ENCODE data around the gene SKIL. TPM values are rescaled to one million over a fixed set of nuclear protein-coding genes. Genes with fewer than 3 reads are reported as not detected.

SKIL gene
- total RNA-seq, 1 donor from 2014 or later: 134 TPM

DNA sequence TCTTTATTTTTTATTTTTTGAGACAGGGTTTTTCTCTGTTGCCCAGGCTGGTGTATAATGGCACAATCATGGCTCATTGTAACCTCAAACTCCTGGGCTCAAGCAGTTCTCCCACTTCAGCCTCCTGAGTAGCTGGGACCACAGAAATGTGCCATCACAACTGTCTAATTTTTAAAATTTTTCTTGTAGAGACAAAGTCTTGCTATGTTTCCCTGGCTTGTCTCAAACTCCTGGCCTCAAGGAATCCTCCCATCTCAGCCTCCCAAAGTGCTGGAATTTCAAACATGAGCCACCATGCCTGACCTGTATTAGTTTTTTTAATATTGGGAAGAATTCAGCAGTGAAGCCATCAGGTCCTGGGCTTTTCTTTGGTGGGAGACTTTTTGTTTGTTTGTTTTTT lies 47.6 kb downstream of the SKIL start:
- DNase-seq: no peak

DNA sequence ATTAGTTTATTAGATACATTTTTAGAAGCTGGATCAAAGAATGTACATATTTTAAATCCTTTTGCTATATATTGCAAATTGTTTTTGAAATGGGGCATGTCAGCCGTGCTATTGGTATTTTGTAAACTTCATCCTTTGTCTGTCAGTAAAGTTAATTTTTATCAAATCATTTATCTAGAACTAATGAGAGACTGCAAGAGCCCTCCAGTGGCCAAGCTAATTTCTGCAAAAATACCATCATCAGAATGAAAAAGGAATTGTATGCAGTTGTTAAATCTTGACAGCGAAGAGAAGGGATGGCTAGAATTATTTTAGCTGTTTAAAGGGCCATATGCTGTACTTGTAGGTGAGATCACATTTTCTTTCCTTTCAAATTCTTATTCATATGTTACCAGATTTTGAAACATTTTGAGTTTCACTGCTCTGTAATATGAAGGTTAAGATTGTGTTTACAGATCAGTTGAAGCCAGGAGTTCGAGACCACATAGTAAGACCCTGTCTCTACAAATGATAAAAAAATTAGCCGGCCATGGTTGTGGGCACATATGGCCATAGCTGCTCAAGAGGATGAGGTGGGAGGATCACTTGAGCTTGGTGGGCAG lies 53.0 kb downstream of the SKIL start:
- no peak for DNase-seq

DNA sequence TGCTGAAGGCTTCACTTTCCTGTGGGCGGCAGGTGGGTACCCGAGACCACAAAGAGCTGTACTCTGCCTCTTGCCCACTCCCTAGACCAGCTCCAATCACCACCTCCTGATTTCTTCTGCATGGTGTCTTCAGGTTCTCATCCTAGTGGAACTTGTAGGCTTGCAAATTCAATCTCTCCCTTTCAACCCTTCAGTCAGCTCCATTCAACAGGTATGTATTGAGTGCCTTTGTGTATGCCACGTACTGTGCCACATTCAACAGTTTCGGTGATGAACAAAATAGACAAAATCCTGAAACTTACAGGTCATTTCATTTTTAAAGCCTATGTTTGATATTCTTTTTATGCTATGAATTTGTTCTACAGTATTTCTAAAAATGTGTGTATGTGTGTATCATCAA lies 55.8 kb downstream of the SKIL start:
- DNase-seq: no peak

DNA sequence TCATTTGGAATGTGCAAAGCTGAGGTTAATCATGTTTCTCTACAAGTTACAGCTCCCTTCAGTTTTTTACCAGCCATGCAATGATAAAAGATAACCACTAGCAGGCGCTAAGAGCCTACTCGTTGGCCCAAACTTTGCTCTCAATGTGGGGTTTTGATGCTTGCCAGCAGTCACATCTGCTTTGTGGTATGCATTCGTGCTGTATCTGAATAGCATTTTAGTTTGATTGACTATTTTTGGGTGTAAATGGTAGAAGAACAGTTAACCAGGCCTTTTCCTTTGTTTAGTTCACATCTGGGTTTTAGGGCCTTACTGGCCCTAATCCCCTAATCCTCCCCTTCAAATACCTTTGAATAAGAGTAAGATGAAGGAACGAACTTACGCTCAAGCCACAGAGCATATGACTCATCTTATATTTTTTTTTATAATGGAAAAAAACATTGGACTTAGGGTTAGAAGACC lies 56.7 kb downstream of the SKIL start:
- peak; percentile 35 for DNase-seq

DNA sequence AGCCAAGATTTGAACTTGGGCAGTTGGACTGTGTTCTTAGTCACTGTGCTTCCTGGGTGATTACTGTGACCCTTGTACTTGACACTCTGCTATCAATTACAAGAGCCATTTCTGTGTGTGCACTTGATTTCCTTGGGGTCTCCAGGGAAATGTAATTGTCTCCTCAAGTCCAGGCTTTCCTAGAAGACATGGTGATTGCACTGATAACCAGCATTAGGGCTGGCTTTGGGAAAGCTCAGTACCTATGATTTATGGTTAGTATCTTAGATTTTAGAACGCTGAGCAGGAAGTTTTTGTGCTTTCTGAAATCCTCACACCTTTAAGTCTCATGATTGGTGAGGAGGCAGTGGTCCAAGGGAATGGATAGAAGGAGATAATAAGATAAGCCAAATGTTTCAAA lies 59.6 kb downstream of the SKIL start:
- no peak for DNase-seq

DNA sequence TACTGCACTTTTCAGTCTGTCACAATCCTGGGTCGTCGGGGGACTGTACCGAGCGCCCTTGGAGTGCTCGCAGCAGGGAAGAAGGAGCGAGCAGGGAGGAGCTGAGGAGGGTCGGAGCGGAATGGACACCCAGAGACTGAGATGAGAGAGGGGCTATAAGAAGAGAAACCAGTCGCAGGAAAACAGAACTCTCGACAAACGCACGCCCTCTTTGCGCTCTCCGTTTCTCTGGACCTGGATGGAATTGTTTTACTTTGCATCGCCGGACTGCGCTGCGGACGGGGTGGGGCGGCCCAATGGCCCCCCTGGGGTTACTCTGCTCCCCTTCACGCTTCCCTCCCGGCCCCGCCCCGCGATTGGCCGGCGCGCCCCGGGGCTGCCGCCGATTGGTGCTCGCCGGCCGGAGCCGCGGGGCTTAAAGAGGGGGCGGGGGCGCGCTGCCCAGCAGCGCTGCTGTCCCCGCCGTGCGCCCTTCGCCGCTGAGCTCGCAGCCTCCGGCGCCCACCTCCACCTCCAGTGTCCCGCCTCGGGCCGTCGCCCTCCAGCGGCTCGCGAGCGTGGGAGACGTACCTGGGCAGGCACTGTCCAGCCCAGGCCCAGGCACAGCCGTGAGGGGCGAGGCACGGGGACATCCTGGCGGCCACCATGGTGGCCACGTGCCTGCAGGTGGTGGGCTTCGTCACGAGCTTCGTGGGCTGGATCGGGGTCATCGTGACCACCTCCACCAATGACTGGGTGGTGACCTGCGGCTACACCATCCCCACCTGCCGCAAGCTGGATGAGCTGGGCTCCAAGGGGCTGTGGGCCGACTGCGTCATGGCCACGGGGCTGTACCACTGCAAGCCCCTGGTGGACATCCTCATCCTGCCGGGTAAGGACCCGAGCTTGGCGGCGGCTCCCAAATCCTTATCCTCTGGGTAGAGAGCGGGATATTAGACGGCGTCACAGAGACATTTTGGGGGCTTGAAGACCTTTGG lies 61.2 kb downstream of the SKIL start, which contains the start of gene CLDN11:
CLDN11 (plus strand) TSS at position 447 of the 977 bp plus-strand sequence; CDS start at position 646, 199 bp downstream.
- peak; percentile 52 for DNase-seq

DNA sequence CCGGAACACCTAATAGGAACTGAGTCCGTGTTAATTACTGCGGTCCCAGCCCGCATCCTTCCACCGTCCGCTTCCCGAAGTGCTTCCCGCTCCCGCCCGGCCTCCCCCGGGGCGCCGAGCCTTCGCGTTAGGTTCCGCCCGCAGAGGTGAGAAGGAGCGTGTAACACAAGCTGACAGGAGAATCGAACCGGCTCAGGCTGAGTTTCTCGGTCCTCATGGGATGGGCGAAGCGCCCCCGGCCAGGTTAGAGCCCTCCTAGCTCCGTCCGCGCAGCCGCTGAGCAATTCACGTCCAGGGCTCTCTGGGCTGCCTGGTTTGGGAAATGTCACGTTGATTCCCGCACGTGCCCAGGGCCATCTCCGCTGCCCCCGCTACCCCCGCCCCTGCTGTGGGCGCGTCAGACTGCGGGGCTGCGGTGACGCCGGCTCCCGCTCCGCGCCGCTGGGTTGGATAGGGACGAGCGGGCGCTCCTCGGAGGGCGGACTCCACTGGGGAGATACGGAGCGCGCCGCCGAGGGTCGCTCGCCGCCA lies 62.1 kb downstream of the SKIL start:
- peak; percentile 35 for DNase-seq

DNA sequence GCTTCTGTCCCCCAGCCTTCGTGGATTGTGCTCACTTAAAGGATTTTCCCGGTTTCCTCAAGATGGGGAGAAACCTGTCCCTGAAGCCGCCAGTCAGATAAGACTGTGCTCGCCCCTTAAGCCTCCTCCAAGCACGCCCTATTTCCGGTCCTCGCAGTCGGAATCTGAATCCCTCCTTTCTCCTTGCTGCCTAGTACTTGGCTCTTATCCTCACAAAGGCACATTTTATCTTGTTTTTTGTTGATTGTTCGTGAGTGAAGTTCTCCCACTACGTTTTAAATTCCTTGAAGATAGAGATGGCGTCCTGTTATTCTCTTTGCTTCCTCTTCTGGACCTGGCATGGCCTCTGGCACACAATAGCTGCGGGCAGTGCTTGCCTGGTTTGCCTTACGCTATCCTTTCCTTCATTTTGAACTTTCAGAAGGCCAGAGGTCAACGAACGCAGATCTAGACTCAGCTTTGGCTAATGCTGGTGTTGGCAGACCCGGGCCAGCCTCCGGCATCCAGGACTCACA lies 62.8 kb downstream of the SKIL start:
- no peak for DNase-seq

DNA sequence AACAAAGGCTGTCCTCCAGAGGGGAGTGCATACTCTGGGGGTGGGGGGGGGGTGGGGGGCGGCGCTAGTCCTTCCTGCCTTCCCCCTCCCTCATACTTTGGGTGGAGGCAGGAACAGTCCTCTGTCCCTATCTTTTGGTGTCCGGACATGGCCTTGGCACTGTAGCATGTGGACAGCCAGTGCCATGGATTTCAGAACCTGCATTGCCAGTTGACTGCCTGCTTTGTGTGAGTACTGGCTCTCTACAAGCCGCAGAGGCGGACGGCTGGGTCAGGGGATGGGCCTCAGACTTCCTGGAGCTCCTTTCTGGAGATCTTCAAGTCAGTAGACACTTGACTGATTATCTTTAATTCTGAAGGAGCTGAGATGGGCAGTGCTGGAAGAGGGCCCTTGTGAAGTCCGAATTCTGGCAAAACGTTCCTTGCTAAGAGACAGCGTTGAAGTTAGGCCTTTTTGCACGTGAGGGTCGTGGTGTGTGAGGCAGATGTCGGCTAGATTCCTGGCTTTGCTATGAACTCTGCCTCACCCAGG lies 63.7 kb downstream of the SKIL start:
- DNase-seq: peak; percentile 64

DNA sequence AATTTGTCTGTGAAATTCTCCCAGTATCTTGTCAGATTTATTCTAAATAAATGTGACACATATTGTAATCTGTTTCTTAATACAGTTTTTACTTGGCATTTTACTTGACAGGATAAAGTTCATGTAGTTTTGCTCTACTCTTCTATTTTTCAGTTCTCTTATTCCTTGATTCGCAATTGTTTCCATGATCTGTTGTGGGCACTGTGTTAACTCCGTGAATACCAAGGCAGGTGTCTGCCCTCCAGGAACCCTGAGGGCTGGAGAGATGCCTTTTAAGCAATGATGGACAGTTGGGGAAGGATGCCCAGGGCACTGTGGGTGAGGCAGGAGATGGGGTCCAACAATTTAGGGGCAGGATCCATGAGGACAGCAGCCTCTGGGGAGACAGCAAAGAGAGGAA lies 64.2 kb downstream of the SKIL start:
- no peak for DNase-seq

DNA sequence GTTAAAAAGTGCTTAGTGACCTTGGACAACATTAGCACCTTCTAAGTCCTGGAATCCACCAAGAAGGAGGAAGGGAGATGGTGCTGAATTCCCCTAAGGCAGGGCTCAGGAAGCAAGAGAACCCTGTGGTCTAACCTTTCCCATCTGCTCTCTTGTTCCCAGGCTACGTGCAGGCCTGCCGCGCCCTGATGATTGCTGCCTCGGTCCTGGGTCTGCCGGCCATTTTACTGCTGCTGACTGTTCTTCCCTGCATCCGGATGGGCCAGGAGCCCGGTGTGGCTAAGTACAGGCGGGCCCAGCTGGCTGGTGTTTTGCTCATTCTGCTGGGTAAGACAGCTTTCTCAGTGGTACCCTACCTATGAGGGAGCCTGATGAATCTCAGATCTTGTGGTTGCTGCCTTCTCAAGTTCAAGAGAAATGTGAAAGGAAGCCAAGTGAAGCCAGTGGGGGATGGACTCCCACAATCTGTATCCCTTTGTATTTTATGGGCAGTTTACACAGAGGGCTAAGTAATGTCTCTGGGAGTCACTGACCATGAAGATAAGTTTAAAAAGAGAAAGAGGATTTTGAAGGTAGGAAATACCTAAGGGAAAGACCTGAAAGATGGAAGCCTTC lies 65.6 kb downstream of the SKIL start:
- DNase-seq: no peak

DNA sequence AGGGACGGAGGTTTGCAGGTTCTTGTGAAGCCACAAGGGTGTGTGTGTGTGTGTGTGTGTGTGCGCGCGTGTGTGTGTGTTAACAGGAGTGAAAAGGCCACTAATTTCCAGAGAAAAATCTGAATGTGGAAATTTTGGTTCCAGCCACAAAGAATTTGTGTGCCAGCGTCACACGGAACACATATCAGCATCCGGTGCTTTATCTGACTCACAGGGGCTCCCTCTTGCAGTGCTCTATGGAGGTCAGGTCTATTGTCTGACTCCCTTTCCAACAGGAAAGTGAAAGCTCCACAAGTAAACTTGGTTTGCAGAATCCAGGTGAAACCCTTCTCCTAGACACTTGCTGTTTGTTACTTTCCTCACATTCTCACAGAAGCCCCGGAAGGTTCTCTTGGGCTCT lies 67.4 kb downstream of the SKIL start:
- no peak for DNase-seq

DNA sequence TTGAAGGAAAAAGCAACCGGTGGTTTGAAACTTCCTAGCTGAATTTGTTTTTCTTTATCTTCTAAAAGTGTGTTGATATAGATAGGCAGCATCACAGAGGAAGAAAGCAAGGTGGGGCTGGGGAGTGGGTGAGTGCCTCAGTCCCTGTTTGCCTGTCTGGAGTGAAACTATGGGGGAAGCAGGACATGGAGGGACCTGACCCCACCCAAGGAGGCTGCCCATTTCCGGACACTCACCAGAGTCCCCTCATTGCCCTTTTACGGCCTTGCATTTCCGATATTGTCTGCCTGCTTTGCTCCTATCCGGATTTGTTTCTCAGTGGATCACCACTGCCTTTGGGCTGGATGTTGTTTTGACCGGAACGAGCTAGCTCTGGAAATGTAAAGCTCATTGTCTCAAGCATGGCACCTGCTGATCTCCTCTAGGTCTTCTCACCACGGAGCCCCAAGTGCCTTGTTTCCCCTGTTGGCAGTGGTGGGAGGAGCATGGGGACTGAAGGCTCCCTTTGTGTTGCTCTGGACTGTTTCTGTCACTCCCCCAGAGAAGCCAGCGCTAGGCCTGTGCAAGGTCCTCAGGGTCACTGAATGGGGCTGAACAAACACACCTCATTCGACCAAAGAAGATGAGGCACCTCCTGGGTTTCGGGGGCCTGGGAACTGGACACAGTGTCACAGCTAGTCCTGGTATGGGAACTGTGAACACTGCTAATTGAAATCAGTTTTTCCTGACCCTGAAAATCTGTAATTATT lies 68.2 kb downstream of the SKIL start:
- peak; percentile 64 for DNase-seq

DNA sequence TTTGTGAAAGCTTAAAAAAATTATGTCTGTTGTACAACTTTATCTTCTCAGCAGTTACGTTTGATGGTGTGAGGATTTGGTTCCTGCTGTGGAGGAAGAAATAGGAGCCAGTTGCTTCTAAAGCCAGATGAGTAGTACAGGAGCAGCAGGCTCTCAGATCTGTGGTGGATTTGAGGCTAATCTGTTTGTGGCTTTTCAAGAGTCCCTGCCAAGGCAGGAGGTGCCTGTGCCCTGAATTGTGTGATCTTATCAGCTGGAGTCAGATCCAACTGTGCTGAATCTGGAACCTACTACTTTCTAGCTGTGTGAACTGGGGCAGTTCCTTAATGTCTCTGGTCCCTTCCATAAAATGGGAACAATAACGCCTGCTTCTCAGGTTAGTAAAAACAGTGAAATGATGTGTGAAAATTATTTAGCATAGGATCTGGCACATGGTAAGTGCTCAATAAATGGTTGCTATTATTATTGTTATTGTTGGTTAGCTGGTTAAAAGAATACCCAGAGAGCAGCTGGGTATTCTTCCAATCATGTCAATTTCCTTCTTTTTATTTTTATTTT lies 68.8 kb downstream of the SKIL start:
- DNase-seq: no peak

DNA sequence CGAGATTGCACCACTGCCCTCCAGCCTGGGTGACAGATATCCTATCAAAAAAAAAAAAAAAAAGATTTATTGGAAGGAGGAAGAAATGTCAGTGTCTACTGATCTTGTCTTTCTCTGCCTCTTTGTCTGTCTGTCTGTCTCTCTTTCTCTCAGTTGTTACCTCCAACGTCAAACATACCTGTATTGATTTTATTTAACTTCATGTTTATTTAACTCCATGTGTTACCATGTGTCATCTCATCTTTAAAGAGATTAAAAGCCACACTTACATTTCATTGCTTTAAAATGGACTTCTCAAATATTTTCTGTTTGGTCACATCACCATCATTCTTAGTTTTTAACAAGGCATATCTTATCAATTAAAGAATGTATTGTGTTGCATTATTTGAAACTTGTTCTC lies 70.6 kb downstream of the SKIL start:
- no peak for DNase-seq

DNA sequence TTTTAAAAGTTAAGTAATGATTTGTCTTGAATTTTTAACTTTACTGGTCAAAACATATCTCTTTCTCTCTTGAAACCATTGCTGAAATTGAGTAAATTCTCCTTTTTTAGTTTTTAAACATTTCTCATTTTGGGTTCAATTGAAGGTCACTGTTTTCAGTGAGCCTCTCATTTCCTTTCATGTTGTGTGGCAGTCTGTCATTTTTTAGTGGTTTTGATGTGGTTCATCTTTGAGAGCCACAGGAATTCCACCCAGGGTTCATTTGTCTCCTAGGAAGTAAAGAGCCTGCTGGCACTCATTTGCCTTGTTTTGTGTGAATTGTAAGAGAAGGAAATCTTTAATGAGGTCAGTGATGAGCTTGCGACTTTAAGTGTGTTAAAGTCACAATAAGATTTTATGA lies 71.5 kb downstream of the SKIL start:
- DNase-seq: no peak

DNA sequence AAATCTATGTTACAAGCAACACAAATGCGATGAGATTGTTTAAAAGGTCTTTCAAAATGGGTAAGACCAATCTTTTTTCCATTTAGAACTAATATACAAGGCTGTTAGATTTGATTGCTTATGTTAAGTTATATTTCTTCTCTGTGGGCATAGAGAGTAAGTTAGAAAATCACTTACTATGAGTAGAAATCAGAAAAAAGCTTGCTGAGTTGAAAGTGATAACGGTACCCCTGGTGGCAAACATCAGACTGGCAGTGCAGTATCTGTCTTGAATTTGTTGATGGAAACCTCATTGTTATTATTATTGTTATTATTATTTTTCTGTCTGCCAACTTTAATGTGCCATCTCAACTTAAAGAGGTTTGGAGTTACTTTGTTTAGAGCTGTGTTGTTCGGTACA lies 73.5 kb downstream of the SKIL start:
- DNase-seq: no peak

DNA sequence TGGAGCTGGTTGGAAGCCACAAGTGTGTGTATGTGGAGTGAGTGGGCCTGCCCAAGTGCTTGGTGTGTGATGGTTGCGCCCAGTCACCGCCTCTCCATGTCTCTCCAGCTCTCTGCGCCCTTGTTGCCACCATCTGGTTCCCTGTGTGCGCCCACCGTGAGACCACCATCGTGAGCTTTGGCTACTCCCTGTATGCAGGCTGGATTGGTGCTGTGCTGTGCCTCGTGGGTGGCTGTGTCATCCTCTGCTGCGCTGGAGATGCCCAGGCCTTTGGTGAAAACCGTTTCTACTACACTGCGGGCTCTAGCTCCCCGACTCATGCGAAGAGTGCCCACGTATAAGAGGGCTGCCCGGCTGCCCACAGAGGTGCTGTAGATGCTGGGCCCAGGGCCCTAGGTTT lies 74.9 kb downstream of the SKIL start:
- DNase-seq: no peak

DNA sequence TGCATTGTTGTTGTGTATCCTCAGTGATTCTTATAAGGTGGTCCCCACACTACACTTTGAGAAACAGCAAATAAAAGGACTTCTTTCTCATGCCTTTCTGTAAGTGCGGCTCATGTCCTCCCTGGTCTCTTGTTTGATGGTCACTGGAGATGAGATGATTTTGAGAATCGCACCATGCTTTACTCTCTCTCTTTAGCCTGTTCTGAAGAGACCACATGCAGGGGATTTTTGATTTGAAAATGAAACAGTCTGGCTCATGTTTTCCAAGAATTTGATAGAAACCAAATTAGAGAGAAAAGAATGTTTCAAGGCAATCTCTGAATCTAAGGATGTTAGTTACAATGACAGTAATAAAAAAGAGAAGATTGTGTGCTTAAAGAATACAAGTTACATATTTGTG lies 79.2 kb downstream of the SKIL start:
- no peak for DNase-seq

DNA sequence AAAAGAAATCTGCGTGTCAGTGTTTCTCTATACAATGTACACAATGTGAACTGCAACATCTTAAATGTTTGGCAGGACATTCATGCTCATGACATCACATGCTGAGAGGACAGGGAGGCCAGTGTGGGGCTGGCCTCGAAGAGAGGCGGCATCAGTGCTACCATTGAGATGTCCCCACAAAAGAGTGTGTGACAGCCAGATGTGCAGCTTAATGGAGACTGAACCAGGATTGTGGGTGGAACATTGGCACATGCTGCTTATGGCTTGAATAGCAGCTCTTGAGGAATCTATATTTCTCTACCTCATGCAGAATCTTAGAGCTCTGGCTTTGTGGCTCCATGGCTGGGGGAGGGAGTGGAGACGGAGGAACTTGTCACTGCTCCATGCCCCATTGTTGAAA lies 79.7 kb downstream of the SKIL start:
- peak; percentile 62 for DNase-seq

DNA sequence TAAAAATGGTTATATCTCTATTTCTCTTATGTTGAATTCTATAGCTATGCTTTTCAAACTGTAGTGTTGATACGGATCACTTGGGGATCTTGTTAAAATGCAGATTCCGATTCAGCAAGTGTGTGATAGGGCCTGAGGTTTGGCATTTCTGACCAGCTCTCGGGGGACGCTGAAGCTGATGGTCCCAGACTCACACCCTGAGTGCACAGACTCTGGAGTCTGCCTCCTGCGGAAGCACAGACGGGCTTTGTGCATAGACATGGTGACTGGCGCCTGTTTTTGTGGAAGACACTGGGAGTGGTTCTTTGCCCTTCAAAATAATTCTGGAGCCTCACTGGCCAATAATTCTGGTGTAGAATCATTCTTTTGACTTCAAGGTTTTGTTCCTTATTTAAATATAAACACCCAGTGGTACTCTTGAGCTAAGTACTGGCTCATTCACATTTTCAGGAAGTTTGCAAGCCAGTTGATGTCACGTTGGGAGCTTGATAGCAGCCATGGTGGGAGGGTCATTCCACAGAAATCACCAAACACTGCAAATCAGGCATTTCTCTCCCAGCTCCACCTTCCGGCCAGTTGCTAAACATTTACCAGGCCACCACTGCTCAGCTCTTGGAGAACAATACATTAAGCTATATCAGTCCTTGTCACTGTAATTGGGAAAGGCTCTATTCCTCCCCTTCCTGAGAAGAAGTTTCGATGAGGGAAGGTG lies 80.3 kb downstream of the SKIL start:
- DNase-seq: no peak
